ENCODE data around the gene TMEM30A.

TMEM30A gene

DNA sequence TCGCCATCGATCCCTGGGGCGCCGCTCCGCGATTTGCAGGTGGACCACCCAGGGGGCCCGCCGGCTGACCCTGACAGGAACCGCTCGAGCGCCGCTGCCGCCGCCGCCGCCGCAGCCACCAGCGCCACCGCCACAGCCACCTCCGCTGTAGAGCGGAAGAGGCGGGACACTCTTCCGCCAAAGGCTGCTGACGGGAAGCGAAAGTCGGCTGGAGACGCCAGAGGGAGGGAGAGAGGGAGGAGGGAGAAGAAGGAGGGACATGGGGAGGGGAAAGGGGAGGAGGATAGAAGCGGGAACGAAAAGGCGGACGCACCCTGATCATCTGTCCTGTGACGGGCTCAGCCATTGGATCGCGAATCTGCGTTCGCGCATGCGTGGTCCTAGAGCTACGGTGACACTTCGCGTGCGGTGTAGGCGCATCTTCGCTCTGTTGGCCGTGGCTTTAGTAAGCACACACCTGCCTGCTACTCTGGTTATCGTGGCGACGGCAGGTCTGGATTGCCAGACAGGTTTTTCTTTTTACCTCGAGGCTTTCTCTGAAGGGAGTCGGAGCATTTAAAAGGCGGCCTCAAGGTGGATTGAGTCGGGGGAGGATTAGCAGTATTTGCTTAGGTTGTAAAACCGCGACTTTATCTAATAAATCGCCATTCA is at the start of gene TMEM30A:
Gene TMEM30A (minus strand): TSS at position 161 of the 651 bp plus-strand sequence. CDS start 154 bp downstream, at position 7.
- DNase-seq, result peak; percentile 97 to 98

DNA sequence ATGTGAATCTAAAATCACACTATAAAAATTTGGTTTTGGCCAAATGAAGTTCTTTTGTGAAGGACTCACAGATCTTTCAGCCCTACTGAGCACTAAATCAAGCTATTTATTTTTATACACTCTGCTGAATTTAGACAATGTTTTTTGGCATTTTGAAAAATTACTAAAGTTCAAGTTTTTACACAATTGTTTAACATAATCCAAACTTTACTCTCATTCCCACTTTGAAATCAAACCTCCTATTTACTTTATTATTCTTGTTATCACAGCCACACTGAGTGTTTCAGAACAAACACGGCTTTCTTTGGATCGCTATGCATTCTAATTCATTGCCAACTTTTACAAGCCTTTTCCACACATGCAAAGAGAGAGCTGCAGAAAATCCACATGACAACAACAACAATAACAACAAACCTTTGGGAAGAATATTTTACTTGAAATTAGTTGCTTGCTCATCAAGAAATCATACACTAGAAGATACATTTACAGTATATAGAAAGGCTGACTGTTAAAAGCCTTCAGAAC is 49.1 kb upstream of the TMEM30A start:
- DNase-seq, result no peak

DNA sequence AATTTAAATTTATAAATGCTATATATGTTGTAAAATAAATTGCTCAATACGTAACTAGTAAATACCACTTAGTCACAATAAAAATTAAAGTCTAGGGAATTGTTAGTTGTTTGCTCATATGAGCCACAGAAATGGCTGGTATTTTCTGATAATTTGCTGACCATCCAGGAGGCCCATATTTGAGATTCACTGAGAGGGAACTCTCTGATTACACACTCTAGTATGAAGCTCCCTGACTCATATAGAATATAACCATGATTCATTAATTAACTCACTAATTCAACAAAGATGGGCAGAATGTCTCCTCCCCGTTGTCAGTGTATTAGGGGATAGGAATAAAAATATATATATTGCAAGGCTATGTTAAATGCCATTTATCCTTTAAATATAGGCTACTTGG is 46.6 kb upstream of the TMEM30A start:
- no peak for DNase-seq

DNA sequence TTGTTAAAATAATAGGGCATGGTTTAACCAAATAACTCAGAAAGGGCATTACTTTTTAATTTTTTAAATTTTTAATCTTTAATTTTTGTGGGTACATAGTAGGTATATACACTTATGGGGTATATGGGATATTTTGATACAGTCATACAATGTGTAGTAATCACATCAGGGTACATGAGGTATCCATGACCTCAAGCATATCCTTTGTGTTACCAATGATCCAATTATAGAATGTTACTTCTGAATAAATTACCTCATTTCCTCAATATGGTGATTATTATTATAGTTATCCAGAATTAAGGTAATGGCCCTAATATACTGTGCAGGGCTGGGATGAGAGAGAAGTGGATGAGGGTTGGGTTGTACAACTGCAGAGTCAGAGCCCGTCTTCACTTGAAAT is 45.1 kb upstream of the TMEM30A start:
- DNase-seq, result no peak

DNA sequence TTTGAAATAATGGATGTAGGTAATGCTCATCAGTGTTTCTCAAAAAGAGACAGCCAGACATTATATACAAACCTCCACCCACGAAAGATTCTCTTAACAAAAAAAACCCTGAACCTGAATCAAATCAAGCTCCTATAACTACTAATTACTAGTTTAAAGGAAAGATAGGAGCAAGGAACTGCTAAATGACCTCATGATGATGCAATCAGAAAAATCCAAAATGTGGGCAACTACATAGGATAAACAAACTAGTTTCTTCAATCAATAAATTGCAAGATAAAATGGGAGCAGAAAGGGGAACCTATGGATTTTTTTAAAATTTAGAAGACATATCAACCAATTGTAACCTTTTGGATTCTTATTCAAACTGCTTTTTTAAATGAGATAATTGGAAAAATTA is 43.2 kb upstream of the TMEM30A start:
- DNase-seq, result no peak

DNA sequence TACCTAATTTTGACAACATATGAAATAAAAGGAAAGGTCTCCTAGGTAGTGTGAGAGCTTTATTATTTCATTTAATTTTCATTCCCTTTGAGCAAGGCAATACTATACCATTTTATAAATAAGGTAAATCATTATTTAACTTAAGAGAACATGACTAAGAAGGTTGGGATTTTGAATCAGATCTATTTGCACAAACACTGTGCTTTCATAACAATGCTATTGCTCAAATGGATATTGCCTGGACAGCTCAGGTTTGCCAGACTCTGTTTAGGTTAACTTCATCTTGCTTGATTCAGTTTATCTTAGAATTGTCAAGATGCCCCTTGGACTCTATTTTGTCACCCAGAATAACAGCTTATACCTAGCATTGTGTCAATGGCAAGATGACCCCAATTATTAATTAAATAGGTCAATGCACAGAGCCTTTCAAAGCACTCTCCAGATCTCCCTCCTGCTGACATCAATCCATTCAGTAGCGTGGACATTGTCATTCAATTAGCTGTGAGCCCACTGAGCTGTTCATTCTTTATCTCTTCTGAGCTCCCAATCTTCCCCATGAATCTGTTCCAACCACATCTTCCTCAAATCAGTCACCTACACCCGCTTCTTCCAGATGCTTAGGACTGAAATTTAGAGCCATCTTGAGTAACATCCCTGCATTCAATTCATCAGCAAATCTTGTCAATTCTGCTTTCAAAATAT is 42.1 kb upstream of the TMEM30A start:
- no peak for DNase-seq

DNA sequence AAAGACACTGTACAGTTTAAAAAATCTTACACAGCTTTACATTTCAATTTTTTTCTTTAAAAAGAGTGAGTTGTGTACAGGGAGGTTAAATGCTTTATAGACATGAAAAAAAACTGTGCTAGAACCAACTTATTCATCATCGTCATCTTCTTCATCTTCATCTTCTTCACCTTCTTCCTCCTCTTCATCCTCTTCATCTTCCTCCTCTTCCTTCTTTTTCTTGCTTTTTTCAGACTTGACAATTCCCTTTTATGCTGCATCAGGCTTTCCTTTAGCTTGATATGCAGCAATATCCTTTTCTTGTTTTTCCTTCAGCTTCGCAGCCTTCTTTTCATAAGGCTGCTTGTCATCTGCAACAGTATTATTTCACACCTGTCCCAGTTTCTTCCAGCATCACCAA is 34.3 kb upstream of the TMEM30A start:
- DNase-seq, result no peak

DNA sequence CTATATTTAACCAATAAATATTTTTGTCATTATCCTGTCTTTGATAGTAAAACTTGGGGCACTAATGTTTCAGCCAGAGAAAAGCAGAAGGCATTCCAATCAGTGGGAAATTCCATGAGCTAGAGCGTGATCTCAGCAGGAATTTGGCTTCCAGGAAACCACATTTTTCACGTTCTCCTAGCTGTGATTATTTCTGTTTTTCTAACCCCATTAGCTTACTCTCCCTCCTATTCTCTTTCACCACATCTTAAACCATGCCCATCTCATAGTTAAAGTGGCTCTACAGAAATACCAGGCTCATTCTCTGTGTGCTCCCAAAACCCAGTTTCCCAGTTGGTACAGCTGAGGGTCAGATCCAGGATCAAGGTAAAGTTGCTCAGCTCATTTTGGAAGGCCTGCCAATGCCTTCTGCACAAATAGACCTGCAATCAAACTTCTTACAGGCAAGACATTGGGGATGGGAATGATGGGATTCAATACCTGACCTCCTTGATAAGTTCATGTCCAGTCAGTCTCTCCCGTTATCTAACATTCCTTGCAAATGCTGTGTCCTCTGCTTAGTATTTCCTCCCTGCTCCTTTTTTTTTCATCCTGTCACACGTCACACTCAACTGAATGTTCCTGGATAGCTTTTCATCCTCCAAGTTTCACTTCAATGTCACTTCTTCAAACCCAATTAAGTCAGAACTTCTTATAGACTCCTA is 33.1 kb upstream of the TMEM30A start:
- DNase-seq, result no peak

DNA sequence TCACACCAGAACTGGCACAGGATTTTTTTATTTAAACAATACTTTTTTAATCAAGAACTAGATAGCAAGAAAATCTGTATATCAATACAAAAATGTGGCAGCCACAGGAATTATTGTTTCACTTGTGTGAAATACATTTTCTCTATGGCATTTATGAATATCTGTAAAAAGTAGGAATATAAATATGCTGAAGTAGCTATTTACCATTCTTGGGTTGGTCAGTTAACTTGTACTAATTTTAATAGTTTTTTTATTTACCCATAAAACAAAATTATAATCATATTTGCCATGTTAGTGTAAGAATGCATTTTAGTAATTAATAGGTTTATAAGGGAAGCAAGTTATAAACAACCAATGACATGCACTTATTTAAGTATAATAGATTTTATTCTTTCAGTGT is 31.4 kb upstream of the TMEM30A start:
- DNase-seq, result no peak

DNA sequence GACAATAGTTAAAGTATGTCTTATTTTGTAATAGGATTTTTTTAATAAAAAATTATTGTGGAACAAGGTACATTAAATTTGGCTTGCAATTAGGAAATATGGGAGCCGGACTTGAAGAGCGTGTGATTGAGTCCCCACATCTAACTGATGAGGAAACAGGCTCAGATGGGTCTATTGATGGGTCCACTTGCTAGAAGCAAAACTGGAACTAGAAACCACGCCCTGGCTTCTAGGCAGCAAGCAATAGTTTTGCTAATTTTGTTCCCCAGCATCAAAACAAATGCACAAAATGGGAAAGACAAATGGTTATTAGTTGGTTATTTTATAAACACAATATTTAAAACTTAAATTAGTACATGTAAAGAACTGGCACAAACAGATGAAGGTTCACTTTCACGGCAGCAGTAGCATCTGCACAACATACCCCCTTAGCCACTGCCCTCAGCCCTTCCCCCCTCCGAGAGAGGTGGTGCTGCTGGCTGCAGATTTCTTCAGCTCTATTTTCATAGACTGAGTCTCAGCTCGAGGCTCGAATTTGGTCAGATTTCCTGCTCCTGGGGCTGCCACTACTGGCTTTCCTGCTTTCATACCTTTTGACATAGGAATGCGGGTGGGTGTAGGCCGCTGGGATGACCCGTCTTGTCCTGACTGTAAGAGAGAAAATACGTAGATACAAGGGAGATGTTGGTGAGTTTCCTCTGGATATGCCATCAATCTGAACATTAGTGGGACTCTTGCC is 23.8 kb upstream of the TMEM30A start:
- no peak for DNase-seq

DNA sequence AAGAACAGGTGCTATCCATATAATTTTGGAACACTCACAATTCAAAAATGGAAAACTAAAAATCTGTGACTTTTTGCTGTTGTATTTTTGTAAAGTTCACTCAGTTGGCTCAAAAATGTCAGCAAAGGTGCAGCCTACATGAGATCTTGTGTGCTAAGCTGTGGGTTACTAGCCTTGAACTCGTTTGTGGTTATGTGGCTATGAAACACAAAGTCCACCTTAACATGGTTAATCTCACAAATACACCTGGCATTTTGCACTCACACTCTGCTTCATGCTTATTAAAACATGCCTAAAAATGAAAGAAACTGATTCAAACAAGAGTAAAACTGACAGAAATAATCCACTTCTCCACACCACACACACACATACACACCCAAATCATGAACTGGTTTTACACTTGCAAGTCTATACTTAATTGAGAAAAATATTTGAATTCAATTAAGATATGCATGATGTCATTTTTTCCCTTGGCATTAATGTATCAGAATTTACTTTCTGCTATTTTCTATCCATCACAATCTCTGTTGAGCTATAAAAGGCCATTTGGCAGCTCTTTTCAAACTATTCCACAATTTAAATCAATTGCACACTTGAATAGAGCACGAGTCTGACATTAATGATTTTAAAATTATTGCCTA is 22.9 kb upstream of the TMEM30A start:
- no peak for DNase-seq

DNA sequence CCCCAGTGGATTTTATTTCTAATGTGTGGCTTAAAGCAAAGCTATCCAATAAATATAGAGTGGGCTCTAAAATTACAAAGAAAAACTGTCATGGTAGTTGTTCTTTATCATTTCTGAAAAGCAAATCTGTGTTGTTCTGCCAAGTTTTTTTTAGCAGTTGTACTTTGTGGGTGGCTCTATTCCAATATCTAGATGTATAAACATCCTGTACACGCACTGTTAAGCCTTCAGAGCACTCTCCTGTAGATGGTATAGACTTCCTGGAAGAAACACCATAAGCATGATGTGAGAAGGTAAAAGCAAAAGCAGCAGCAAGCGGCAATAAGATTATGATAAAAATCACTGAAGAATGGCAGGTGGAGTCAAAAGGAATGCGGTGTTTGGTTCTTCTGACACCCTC is 21.5 kb upstream of the TMEM30A start:
- no peak for DNase-seq

DNA sequence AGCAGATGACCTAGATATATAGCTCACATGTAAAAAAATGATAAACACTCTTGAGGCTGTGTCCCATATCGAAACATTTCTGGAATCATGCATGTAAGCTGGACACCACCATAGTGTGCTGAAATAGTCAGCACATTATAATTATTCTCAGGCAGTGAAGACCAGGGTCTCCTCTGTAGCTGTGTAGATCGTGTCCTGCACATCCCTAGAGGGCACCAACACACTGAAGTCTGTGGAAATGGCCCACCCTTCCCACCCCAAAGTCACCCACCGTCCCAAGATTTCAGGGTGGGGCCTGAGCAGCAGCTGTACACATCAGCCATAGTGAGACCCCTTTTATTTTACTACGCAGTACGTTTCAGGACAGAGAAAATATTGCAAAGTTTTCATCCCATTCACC is 21.0 kb upstream of the TMEM30A start:
- DNase-seq, result no peak

DNA sequence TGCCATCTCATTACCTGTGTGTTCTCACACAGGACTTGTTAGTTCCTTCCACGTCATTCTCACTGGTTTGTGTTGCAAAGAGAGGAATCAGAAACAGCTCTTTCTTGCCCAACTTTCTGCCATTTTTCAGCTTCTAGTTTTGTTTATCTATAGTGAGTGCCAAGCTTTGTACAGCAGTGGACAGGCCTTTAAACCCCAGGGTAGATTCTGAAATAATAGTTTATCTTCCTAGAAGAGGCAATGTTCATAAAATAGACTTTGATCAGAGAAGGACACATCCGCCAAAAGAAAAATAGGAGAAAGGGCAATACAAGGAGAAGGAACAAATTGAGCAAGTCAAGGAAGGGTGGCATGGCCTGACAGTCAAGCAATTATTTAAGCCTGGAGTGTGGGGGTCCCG is 17.7 kb upstream of the TMEM30A start:
- DNase-seq, result no peak

DNA sequence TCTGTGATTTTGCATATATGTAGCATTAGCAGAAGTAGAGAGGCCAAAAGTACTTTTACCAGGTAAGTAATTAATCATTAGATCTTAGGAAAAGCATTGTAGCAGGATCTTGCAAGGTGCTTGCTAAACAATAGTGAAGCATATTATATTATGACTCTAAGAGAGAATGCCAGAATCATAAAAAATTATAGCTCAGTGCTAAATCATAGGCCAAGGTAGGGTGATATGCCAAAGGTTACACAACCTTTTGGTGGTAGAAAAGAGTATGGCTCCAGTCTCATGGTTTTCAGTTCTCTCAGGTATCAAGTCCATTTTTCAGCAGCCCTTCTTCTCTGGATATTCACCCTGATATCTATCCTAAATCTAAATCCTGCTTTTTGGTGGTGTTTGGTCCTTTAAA is 16.9 kb upstream of the TMEM30A start:
- no peak for DNase-seq

DNA sequence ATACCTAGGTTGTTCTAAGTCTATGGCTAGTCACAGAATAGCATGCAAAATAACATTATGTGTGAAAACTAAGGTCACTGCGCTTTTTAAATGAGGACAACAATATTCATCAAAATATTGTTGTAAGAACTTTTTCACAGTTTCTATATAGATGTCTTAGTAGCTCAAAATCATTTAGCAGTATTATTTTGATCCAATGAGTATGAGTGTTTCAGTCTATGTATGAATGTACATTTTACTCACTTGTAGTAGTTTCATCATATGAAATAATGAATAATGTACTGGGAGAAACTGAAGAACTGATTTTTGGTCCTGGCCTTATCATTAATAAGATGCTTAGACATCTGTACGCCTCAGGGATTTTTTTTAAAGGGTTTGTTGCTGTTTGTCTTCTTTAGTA is 16.5 kb upstream of the TMEM30A start:
- no peak for DNase-seq

DNA sequence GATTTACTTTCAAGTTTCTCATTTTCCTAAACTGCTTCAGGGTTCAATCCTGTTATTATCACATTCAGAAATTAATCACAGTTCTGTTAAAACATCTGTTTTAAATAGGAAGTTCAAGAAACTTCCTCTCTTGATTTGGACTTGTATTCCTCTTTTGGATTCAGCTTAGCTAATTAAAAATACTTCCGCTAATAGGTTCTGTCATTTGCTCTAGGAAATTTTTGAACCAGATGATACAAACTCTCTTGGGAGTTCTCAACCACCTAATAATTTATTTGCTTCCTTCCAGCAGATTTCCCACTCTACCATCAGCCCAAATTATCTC is 15.9 kb upstream of the TMEM30A start:
- no peak for DNase-seq

DNA sequence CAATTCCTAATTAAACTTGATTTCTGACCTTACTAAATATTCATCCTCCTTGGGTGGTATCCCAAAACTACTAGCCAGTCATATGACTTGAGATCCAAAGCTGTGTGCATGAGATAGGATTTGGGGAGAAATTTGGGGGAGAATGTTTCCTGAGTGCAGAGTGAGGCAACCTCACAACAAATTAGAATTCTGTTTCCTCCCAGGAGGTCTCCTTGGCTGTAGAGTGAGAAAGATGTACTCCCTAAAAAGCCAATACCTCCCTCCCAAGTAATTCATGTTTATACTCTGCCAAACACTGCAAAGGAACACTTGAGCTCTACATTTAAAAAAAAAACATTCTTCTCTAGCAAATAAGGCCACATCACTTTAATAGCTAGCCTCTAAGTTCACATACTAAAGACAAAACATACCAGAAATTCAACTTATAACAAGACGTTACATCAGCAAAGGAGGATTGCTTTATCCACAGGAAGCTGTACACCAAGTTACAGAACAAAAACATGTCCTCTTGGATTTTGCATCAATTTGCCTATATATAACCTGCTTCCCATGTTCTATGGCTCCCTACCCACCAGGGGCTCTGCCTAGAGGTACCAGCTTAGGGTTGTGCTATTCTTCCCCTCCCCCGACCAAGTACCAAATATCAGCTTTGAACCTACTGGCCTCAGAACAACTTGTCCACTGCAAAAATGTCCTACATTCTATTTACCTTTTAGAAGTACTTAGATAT is 15.4 kb upstream of the TMEM30A start:
- no peak for DNase-seq

DNA sequence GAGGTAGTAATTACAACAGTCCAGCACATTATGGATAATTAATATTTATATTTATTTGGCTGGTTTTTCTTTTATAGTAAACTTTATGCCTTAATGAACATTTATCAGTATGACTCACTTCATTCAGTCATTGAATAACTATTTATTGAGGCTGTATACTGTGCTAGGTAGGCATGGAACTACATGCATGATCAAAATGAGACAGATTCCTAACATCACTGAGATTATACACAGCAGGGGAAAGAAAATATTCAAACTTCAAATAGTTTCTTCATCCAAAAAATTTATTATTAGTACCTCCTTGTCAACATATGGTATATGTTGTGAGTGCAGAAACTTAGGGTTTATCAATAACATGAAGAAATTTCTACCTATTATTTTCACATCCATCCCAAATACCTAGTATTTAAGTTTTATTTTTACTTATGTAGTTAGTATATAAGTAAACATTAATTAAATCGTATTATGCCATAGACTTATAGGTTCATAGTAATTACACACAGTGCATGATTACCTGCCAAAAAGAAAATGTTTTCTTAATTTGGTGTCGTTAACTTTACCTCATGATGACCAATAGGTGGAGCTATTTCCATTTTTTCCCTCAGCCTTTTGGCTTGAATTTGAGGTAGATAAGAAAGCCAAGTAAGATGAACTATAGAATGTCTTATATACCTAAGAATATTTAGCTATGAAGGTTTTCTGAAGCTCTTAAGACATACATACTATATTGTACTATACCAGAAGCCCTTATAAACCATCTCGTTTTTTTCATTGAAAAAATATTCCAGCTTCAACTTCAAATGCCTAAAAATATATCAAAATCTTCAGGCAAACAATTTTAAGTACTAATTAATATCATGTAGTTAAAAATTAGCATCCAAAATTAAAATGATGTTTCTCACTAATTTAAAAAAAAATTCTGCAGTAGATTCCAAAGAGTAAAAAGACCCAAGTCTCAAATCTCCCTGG is 12.5 kb upstream of the TMEM30A start:
- DNase-seq, result peak; percentile 25 to 53

DNA sequence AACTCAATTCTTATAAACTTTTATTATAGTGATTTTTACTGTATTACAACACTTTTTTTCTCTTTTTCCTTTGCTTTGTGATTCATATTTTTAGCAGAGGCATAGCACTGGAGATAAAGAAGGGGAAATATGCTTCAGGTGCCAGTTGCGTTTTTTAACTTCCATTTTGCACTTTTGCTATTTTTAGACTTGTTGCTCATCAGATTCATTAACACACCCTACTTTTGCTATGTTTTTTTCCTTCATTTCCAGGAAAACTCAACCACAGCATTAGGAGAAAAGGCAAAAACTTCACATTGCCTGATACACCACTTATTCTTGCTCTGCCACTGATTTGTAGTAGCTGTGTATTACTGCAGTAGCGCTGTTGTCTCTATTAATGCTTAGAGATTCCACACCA is 8.0 kb upstream of the TMEM30A start:
- no peak for DNase-seq

DNA sequence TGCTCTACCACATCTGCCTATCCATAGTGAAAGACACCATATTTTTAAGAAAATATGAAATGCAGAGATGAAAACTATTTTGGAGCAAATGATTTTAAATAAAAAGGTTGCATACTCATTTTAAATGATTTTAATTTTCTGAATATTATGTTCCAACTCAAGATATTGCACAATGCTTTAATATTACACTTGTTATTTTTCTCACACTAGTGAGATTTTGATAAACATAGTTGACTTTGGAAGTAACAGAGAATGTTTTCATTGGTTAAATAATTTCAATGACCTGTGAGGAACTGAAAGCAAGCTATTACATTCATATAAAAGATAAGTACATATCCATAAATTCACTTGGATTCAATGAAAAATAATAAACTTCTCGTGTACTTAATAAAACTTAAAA is 7.2 kb upstream of the TMEM30A start:
- no peak for DNase-seq
